ENCODE results near the gene ITFG2. TPM values are rescaled to one million over a fixed set of nuclear protein-coding genes. Genes with fewer than 3 reads are reported as not detected.

The ITFG2 gene
- total RNA-seq, 2 experiments from 2014 or later: 42.0 to 55.2 TPM

- H3K9me2 ChIP-seq (ENCODE audit: insufficient read depth, low read length): no peaks in the 10 kb centered on the region
- TF ChIP-seq CTCF (conservative IDR thresholded peaks at IDR 0.05; ENCODE audit: low read length): no peak
- TF ChIP-seq EZH2phosphoT487 (IDR thresholded peaks at IDR 0.05; ENCODE audit: borderline replicate concordance, low read depth, low read length): no peak
- H3K27ac ChIP-seq (ENCODE audit: low read depth, low read length, poor library complexity, severe bottlenecking): no peak overlapping the region
- H3K4me1 ChIP-seq (ENCODE audit: insufficient read depth, low read length, poor library complexity, severe bottlenecking): peaks cover 8% of the 10 kb centered on the region
- H4K20me1 ChIP-seq (ENCODE audit: insufficient read depth, low read length): no peaks in the 10 kb centered on the region
- no peaks in the 10 kb centered on the region for H3K9me3 ChIP-seq (ENCODE audit: low read length)
- ChIA-PET CTCF (ENCODE audit: unreplicated experiment) (no interaction called here), POLR2A (no interaction called here)
- H2AFZ ChIP-seq (ENCODE audit: low read length): no peak overlapping the region
- no peak overlapping the region for H3K4me2 ChIP-seq (ENCODE audit: low read length)
- H3K36me3 ChIP-seq (ENCODE audit: insufficient read depth, low read length): peaks cover 37% of the 10 kb centered on the region
- no TSS peak for BruUV-seq (replicated peaks)
- no peak overlapping the region for H3K4me3 ChIP-seq (ENCODE audit: low read depth, low read length, poor library complexity, severe bottlenecking)
- H3K79me2 ChIP-seq (ENCODE audit: insufficient read depth, low read depth, low read length): no peaks in the 10 kb centered on the region
- DNase-seq (ENCODE audit: low spot score): no peak
- intact Hi-C loops (cut with micrococcal nuclease; ENCODE audit: unreplicated experiment): no loop called here
Measured at GRCh38 chr12:2832550-2833127, 20.2 kb downstream of the ITFG2 start.

GRCh38 chr12:2833327-2833726 is 20.9 kb downstream of the ITFG2 start:
- H3K9me3 ChIP-seq (ENCODE audit: low read length): no peaks in the 10 kb centered on the region
- no peak overlapping the region for H3K4me3 ChIP-seq (ENCODE audit: low read depth, low read length, poor library complexity, severe bottlenecking)
- H3K36me3 ChIP-seq (ENCODE audit: insufficient read depth, low read length): peaks cover 37% of the 10 kb centered on the region
- no peak overlapping the region for H3K4me2 ChIP-seq (ENCODE audit: low read length)
- no peak overlapping the region for H2AFZ ChIP-seq (ENCODE audit: low read length)
- H3K4me1 ChIP-seq (ENCODE audit: insufficient read depth, low read length, poor library complexity, severe bottlenecking): peaks cover 8% of the 10 kb centered on the region
- no peak for DNase-seq (ENCODE audit: low spot score)
- H3K79me2 ChIP-seq (ENCODE audit: insufficient read depth, low read depth, low read length): no peaks in the 10 kb centered on the region
- ChIA-PET POLR2A (no interaction called here), CTCF (ENCODE audit: unreplicated experiment) (no interaction called here)
- H3K9me2 ChIP-seq (ENCODE audit: insufficient read depth, low read length): no peaks in the 10 kb centered on the region
- intact Hi-C loops (cut with micrococcal nuclease; ENCODE audit: unreplicated experiment): no loop called here
- no peak overlapping the region for H3K27ac ChIP-seq (ENCODE audit: low read depth, low read length, poor library complexity, severe bottlenecking)
- BruUV-seq (replicated peaks): no TSS peak
- TF ChIP-seq CTCF (conservative IDR thresholded peaks at IDR 0.05; ENCODE audit: low read length) (no peak), EZH2phosphoT487 (IDR thresholded peaks at IDR 0.05; ENCODE audit: borderline replicate concordance, low read depth, low read length) (no peak)
- H4K20me1 ChIP-seq (ENCODE audit: insufficient read depth, low read length): no peaks in the 10 kb centered on the region

GRCh38 chr12:2833810-2834209 is 21.3 kb downstream of the ITFG2 start:
- TF ChIP-seq CTCF (conservative IDR thresholded peaks at IDR 0.05; ENCODE audit: low read length): no peak
- no peak for TF ChIP-seq EZH2phosphoT487 (IDR thresholded peaks at IDR 0.05; ENCODE audit: borderline replicate concordance, low read depth, low read length)
- Histone ChIP-seq H3K4me1 (ENCODE audit: insufficient read depth, low read length, poor library complexity, severe bottlenecking) (peaks cover 8% of the 10 kb centered on the region), H2AFZ (ENCODE audit: low read length) (no peak overlapping the region), H3K27ac (ENCODE audit: low read depth, low read length, poor library complexity, severe bottlenecking) (no peak overlapping the region), H3K9me3 (ENCODE audit: low read length) (no peaks in the 10 kb centered on the region), H3K4me3 (ENCODE audit: low read depth, low read length, poor library complexity, severe bottlenecking) (no peak overlapping the region), H3K36me3 (ENCODE audit: insufficient read depth, low read length) (peaks cover 36% of the 10 kb centered on the region), H3K9me2 (ENCODE audit: insufficient read depth, low read length) (no peaks in the 10 kb centered on the region), H3K4me2 (ENCODE audit: low read length) (no peak overlapping the region), H4K20me1 (ENCODE audit: insufficient read depth, low read length) (no peaks in the 10 kb centered on the region), H3K79me2 (ENCODE audit: insufficient read depth, low read depth, low read length) (no peaks in the 10 kb centered on the region)
- intact Hi-C loops (cut with micrococcal nuclease; ENCODE audit: unreplicated experiment): no loop called here
- POLR2A ChIA-PET: no interaction called here
- CTCF ChIA-PET (ENCODE audit: unreplicated experiment): no interaction called here
- DNase-seq (ENCODE audit: low spot score): no peak
- BruUV-seq (replicated peaks): no TSS peak

Data from OCI-LY7 (cell line).